ENCODE results near the gene NUP133.
"Not testable (repeated sequence)": the region's sequence is repeated elsewhere in the genome, so short reads cannot be mapped to it uniquely, and the experiment has no call there.

- TF ChIP-seq CTCF, POLR2A (IDR thresholded peaks at IDR 0.05): not testable (repeated sequence)
Observed at GRCh38 chr1:229402329-229402728, 105.8 kb downstream of the NUP133 start.
